WTC11 (cell line): ENCODE measurements around the gene CACNA2D3. TPM values are rescaled to one million over a fixed set of nuclear protein-coding genes. Genes with fewer than 3 reads are reported as not detected.

Source experiments
- CREM ChIP-seq: sonication (generic); formaldehyde crosslinking; IDR thresholded peaks from 2 replicates; pipeline ENCODE4 v1.8.1; 2022; ENCODE audit warnings: mild to moderate bottlenecking, missing genetic modification reagents, moderate library complexity
- ESRRA ChIP-seq: sonication (generic); formaldehyde crosslinking; IDR thresholded peaks from 2 replicates; pipeline ENCODE4 v1.8.1; 2022; ENCODE audit warnings: mild to moderate bottlenecking, missing genetic modification reagents, borderline replicate concordance
- GABPB1 ChIP-seq: sonication (generic); formaldehyde crosslinking; IDR thresholded peaks from 2 replicates; pipeline ENCODE4 v1.8.1; 2023; ENCODE audit warnings: mild to moderate bottlenecking, missing genetic modification reagents
- GTF2I ChIP-seq: fragments of 250-450 bp; sonication (Bioruptor Pico); conservative IDR thresholded peaks from 2 replicates; pipeline ENCODE4 v1.4.0; 2021; ENCODE audit warnings: mild to moderate bottlenecking
- HMGA2 ChIP-seq: fragments of 250-450 bp; sonication (Bioruptor Pico); IDR thresholded peaks from 2 replicates; pipeline ENCODE4 v1.4.0; 2021; ENCODE audit warnings: mild to moderate bottlenecking, moderate library complexity
- KAT7 ChIP-seq: sonication (generic); formaldehyde crosslinking; IDR thresholded peaks from 2 replicates; pipeline ENCODE4 v1.8.1; 2023; ENCODE audit warnings: missing genetic modification reagents, mild to moderate bottlenecking, borderline replicate concordance
- NFE2L1 ChIP-seq: sonication (generic); formaldehyde crosslinking; IDR thresholded peaks from 2 replicates; pipeline ENCODE4 v1.8.1; 2023; ENCODE audit warnings: missing genetic modification reagents
- NR2C2 ChIP-seq: sonication (generic); formaldehyde crosslinking; IDR thresholded peaks from 2 replicates; pipeline ENCODE4 v1.8.0; 2022; ENCODE audit warnings: mild to moderate bottlenecking, missing genetic modification reagents
- SMAD3 ChIP-seq: sonication (generic); formaldehyde crosslinking; IDR thresholded peaks from 2 replicates; pipeline ENCODE4 v1.8.0; 2022; ENCODE audit warnings: missing genetic modification reagents, mild to moderate bottlenecking, borderline replicate concordance
- SMAD4 ChIP-seq: sonication (generic); formaldehyde crosslinking; IDR thresholded peaks from 2 replicates; pipeline ENCODE4 v1.8.0; 2022; ENCODE audit warnings: mild to moderate bottlenecking, missing genetic modification reagents
- SP1 ChIP-seq: sonication (generic); formaldehyde crosslinking; conservative IDR thresholded peaks from 2 replicates; pipeline ENCODE4 v1.8.1; 2022; ENCODE audit warnings: missing genetic modification reagents
- TCF7 ChIP-seq: sonication (generic); formaldehyde crosslinking; IDR thresholded peaks from 2 replicates; pipeline ENCODE4 v1.8.0; 2022; ENCODE audit warnings: mild to moderate bottlenecking, low read depth, missing genetic modification reagents, moderate library complexity
- TEAD1 ChIP-seq: sonication (generic); formaldehyde crosslinking; IDR thresholded peaks from 2 replicates; pipeline ENCODE4 v1.8.0; 2022; ENCODE audit warnings: mild to moderate bottlenecking, missing genetic modification reagents
- TEAD4 ChIP-seq: sonication (generic); formaldehyde crosslinking; IDR thresholded peaks from 2 replicates; pipeline ENCODE4 v1.8.0; 2022; ENCODE audit warnings: mild to moderate bottlenecking, missing genetic modification reagents
- ZNF138 ChIP-seq: sonication (generic); formaldehyde crosslinking; conservative IDR thresholded peaks from 2 replicates; pipeline ENCODE4 v1.8.1; 2022; ENCODE audit warnings: mild to moderate bottlenecking, moderate library complexity, missing genetic modification reagents
- ZNF219 ChIP-seq: sonication (generic); formaldehyde crosslinking; IDR thresholded peaks from 2 replicates; pipeline ENCODE4 v1.8.0; 2023; ENCODE audit warnings: missing genetic modification reagents, mild to moderate bottlenecking, borderline replicate concordance
- ZNF317 ChIP-seq: sonication (generic); formaldehyde crosslinking; IDR thresholded peaks from 2 replicates; pipeline ENCODE4 v1.8.1; 2023; ENCODE audit warnings: low read depth, mild to moderate bottlenecking, moderate library complexity, missing genetic modification reagents, borderline replicate concordance
- ZNF416 ChIP-seq: fragments of 250-450 bp; sonication (Bioruptor Pico); IDR thresholded peaks from 2 replicates; pipeline ENCODE4 v1.9.0; 2021; ENCODE audit warnings: mild to moderate bottlenecking, inconsistent platforms
- ZNF671 ChIP-seq: fragments of 250-450 bp; sonication (Bioruptor Pico); IDR thresholded peaks from 2 replicates; pipeline ENCODE4 v1.8.0; 2021; ENCODE audit warnings: mild to moderate bottlenecking
- total RNA-seq: library from RNA; stranded (reverse); gene quantifications from 3 replicates; pipeline ENCODE4 v1.2.3, GENCODE V29; 2021
- TF ChIP-seq, protein P1 (sequence below): sonication (generic); formaldehyde crosslinking; IDR thresholded peaks from 2 replicates; pipeline ENCODE4 v1.8.1; 2023; ENCODE audit warnings: mild to moderate bottlenecking, missing genetic modification reagents, moderate library complexity
- TF ChIP-seq, protein P2 (sequence below): sonication (generic); formaldehyde crosslinking; IDR thresholded peaks from 2 replicates; pipeline ENCODE4 v1.8.0; 2022; ENCODE audit warnings: mild to moderate bottlenecking, missing genetic modification reagents
- TF ChIP-seq, protein P3 (sequence below): sonication (generic); formaldehyde crosslinking; IDR thresholded peaks from 2 replicates; pipeline ENCODE4 v1.8.1; 2023; ENCODE audit warnings: mild to moderate bottlenecking, missing genetic modification reagents, moderate library complexity
- TF ChIP-seq, protein P4 (sequence below): sonication (generic); formaldehyde crosslinking; IDR thresholded peaks from 2 replicates; pipeline ENCODE4 v1.8.0; 2023; ENCODE audit warnings: mild to moderate bottlenecking, missing genetic modification reagents
- TF ChIP-seq, protein P5 (sequence below): sonication (generic); formaldehyde crosslinking; IDR thresholded peaks from 2 replicates; pipeline ENCODE4 v1.8.0; 2022; ENCODE audit warnings: mild to moderate bottlenecking, missing genetic modification reagents
- TF ChIP-seq, protein P6 (sequence below): fragments of 250-450 bp; sonication (Bioruptor Pico); IDR thresholded peaks from 2 replicates; pipeline ENCODE4 v1.9.0; 2021; ENCODE audit warnings: mild to moderate bottlenecking, borderline replicate concordance
- TF ChIP-seq, protein P7 (sequence below): sonication (generic); formaldehyde crosslinking; IDR thresholded peaks from 2 replicates; pipeline ENCODE4 v1.8.1; 2022; ENCODE audit warnings: mild to moderate bottlenecking, moderate library complexity, missing genetic modification reagents
- TF ChIP-seq, protein P8 (sequence below): sonication (generic); formaldehyde crosslinking; IDR thresholded peaks from 2 replicates; pipeline ENCODE4 v1.8.1; 2022; ENCODE audit warnings: low read depth, mild to moderate bottlenecking, moderate library complexity, missing genetic modification reagents, borderline replicate concordance

CACNA2D3 gene
- total RNA-seq, 1 experiment from 2014 or later = 5.0 TPM

DNA sequence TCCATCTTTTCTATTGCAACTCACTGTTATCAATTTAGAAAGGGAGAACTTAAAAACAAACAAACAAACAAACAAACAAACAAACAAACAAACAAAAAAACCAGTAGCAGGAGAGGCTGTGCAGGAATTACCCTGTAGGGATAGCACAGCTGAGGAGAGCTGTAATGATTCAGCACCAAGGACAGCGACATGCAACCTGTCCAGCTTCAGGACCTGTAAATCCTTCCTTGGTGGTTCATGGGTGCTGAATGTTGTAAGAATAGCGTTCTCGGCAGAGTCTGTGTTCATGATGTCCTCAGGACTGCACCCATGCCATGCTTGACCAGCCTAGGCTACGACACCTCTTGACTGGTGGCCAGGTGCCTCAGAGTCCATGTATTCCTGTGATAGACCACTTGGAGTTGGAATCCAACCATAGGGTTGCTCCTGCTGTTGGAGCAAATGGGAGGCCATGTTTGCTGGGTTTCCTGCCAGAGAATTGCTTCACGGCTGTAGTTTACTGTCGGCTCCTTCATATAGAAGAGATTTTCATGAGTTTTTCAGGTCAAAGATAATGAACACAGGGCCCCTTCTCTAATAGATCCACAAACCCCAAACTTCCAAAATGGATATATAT is 65.9 kb downstream of the CACNA2D3 start (continued):
- TF ChIP-seq ZNF138 (CRISPR knock-in tag) = no peak
- no peak for TF ChIP-seq GTF2I (CRISPR knock-in tag)
- TF ChIP-seq TEAD4 (CRISPR knock-in tag) = peak; percentile 77
- TF ChIP-seq, protein P1, sequence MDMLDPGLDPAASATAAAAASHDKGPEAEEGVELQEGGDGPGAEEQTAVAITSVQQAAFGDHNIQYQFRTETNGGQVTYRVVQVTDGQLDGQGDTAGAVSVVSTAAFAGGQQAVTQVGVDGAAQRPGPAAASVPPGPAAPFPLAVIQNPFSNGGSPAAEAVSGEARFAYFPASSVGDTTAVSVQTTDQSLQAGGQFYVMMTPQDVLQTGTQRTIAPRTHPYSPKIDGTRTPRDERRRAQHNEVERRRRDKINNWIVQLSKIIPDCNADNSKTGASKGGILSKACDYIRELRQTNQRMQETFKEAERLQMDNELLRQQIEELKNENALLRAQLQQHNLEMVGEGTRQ (CRISPR knock-in tag) = no peak
- TF ChIP-seq, protein P2, sequence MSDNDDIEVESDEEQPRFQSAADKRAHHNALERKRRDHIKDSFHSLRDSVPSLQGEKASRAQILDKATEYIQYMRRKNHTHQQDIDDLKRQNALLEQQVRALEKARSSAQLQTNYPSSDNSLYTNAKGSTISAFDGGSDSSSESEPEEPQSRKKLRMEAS (CRISPR knock-in tag) = no peak
- TF ChIP-seq, protein P3, sequence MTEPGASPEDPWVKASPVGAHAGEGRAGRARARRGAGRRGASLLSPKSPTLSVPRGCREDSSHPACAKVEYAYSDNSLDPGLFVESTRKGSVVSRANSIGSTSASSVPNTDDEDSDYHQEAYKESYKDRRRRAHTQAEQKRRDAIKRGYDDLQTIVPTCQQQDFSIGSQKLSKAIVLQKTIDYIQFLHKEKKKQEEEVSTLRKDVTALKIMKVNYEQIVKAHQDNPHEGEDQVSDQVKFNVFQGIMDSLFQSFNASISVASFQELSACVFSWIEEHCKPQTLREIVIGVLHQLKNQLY = no peak
- no peak for TF ChIP-seq ZNF671 (CRISPR knock-in tag)
- no peak for TF ChIP-seq ZNF219
- TF ChIP-seq TCF7 (CRISPR knock-in tag) = no peak
- TF ChIP-seq ESRRA (CRISPR knock-in tag) = no peak; the same call in 1 of the 2 replicates
- peak; percentile 64 for TF ChIP-seq TEAD1 (CRISPR knock-in tag)
- TF ChIP-seq SP1 (CRISPR knock-in tag) = no peak
- TF ChIP-seq, protein P4, sequence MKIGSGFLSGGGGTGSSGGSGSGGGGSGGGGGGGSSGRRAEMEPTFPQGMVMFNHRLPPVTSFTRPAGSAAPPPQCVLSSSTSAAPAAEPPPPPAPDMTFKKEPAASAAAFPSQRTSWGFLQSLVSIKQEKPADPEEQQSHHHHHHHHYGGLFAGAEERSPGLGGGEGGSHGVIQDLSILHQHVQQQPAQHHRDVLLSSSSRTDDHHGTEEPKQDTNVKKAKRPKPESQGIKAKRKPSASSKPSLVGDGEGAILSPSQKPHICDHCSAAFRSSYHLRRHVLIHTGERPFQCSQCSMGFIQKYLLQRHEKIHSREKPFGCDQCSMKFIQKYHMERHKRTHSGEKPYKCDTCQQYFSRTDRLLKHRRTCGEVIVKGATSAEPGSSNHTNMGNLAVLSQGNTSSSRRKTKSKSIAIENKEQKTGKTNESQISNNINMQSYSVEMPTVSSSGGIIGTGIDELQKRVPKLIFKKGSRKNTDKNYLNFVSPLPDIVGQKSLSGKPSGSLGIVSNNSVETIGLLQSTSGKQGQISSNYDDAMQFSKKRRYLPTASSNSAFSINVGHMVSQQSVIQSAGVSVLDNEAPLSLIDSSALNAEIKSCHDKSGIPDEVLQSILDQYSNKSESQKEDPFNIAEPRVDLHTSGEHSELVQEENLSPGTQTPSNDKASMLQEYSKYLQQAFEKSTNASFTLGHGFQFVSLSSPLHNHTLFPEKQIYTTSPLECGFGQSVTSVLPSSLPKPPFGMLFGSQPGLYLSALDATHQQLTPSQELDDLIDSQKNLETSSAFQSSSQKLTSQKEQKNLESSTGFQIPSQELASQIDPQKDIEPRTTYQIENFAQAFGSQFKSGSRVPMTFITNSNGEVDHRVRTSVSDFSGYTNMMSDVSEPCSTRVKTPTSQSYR = no peak
- TF ChIP-seq, protein P5, sequence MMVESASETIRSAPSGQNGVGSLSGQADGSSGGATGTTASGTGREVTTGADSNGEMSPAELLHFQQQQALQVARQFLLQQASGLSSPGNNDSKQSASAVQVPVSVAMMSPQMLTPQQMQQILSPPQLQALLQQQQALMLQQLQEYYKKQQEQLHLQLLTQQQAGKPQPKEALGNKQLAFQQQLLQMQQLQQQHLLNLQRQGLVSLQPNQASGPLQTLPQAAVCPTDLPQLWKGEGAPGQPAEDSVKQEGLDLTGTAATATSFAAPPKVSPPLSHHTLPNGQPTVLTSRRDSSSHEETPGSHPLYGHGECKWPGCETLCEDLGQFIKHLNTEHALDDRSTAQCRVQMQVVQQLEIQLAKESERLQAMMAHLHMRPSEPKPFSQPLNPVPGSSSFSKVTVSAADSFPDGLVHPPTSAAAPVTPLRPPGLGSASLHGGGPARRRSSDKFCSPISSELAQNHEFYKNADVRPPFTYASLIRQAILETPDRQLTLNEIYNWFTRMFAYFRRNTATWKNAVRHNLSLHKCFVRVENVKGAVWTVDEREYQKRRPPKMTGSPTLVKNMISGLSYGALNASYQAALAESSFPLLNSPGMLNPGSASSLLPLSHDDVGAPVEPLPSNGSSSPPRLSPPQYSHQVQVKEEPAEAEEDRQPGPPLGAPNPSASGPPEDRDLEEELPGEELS (CRISPR knock-in tag) = peak; percentile 88
- peak; percentile 81; the same call in 1 of the 2 replicates for TF ChIP-seq SMAD3 (CRISPR knock-in tag)
- 0 out of 2 replicates have a peak, but pooled peaks have one; percentile 62 for TF ChIP-seq NFE2L1
- no peak for TF ChIP-seq ZNF416
- TF ChIP-seq SMAD4 (CRISPR knock-in tag) = peak; percentile 58; the same call in 1 of the 2 replicates
- no peak for TF ChIP-seq KAT7 (CRISPR knock-in tag)
- TF ChIP-seq, protein P6, sequence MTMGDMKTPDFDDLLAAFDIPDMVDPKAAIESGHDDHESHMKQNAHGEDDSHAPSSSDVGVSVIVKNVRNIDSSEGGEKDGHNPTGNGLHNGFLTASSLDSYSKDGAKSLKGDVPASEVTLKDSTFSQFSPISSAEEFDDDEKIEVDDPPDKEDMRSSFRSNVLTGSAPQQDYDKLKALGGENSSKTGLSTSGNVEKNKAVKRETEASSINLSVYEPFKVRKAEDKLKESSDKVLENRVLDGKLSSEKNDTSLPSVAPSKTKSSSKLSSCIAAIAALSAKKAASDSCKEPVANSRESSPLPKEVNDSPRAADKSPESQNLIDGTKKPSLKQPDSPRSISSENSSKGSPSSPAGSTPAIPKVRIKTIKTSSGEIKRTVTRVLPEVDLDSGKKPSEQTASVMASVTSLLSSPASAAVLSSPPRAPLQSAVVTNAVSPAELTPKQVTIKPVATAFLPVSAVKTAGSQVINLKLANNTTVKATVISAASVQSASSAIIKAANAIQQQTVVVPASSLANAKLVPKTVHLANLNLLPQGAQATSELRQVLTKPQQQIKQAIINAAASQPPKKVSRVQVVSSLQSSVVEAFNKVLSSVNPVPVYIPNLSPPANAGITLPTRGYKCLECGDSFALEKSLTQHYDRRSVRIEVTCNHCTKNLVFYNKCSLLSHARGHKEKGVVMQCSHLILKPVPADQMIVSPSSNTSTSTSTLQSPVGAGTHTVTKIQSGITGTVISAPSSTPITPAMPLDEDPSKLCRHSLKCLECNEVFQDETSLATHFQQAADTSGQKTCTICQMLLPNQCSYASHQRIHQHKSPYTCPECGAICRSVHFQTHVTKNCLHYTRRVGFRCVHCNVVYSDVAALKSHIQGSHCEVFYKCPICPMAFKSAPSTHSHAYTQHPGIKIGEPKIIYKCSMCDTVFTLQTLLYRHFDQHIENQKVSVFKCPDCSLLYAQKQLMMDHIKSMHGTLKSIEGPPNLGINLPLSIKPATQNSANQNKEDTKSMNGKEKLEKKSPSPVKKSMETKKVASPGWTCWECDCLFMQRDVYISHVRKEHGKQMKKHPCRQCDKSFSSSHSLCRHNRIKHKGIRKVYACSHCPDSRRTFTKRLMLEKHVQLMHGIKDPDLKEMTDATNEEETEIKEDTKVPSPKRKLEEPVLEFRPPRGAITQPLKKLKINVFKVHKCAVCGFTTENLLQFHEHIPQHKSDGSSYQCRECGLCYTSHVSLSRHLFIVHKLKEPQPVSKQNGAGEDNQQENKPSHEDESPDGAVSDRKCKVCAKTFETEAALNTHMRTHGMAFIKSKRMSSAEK (CRISPR knock-in tag) = no peak
- TF ChIP-seq CREM = peak; percentile 62; the same call in 1 of the 2 replicates
- TF ChIP-seq, protein P7, sequence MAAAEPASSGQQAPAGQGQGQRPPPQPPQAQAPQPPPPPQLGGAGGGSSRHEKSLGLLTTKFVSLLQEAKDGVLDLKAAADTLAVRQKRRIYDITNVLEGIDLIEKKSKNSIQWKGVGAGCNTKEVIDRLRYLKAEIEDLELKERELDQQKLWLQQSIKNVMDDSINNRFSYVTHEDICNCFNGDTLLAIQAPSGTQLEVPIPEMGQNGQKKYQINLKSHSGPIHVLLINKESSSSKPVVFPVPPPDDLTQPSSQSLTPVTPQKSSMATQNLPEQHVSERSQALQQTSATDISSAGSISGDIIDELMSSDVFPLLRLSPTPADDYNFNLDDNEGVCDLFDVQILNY (CRISPR knock-in tag) = 0 out of 2 replicates have a peak, but pooled peaks have one; percentile 29
- 0 out of 2 replicates have a peak, but pooled peaks have one; percentile 32 for TF ChIP-seq NR2C2 (CRISPR knock-in tag)
- TF ChIP-seq GABPB1 (CRISPR knock-in tag) = no peak
- no peak for TF ChIP-seq HMGA2 (CRISPR knock-in tag)
- TF ChIP-seq ZNF317 = 0 out of 2 replicates have a peak, but pooled peaks have one; percentile 13
- TF ChIP-seq, protein P8, sequence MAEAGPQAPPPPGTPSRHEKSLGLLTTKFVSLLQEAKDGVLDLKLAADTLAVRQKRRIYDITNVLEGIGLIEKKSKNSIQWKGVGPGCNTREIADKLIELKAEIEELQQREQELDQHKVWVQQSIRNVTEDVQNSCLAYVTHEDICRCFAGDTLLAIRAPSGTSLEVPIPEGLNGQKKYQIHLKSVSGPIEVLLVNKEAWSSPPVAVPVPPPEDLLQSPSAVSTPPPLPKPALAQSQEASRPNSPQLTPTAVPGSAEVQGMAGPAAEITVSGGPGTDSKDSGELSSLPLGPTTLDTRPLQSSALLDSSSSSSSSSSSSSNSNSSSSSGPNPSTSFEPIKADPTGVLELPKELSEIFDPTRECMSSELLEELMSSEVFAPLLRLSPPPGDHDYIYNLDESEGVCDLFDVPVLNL (CRISPR knock-in tag) = no peak
